ENCODE results near the gene DCAF17.

DCAF17 gene, protein sequence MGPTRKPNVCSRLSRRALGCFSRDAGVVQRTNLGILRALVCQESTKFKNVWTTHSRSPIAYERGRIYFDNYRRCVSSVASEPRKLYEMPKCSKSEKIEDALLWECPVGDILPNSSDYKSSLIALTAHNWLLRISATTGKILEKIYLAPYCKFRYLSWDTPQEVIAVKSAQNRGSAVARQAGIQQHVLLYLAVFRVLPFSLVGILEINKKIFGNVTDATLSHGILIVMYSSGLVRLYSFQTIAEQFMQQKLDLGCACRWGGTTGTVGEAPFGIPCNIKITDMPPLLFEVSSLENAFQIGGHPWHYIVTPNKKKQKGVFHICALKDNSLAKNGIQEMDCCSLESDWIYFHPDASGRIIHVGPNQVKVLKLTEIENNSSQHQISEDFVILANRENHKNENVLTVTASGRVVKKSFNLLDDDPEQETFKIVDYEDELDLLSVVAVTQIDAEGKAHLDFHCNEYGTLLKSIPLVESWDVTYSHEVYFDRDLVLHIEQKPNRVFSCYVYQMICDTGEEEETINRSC

DNA sequence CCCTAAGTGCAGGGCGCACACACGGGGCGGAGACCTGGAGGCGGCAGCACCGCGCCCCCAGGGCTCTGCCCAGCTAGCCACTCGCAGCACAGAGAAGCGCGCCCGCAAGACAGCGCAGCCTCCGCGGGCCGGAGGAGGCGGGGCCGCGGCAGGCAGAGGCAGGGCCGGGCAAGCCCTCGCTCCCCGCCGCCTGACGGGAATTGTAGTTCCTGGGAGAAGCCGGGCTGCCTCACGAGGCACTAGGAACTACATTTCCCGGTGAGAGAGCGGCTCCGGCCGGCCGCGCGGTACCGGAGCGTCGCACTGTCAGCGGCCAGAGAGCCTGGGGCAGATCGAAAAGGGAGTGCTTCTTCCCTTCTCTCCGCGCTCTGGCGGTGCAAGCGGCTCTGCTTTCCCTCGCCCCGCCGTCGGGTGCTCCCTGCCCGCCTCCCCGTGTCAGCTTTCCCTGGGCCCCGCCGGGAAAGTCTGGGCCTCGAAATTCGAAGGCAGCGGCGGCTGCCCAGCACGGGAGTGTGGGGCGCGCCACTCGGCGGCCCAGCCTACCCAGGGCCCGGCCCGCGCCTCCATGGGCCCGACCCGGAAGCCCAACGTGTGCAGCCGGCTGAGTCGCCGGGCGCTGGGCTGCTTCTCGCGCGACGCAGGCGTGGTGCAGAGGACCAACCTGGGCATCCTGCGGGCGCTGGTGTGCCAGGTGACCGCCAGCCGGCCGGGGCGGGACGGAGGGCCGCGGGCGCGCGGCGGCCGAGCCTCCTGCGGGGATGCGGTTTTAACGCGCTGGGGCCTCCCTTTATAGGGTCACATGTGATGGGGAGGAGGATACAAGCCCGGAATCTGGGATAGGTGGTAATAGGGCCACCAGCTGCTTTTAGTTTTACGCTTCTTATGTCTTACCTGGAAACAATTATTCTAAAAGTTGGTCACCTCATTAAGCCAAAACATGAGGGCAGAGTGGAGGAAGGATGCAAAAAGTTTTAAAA, at the start of gene DCAF17:
Gene DCAF17 (plus strand): TSS at position 214 of the 977 bp plus-strand sequence. CDS start 352 bp downstream, at position 566.
- DNase-seq (ENCODE audit: low spot score) = peak; percentile 98

DNA sequence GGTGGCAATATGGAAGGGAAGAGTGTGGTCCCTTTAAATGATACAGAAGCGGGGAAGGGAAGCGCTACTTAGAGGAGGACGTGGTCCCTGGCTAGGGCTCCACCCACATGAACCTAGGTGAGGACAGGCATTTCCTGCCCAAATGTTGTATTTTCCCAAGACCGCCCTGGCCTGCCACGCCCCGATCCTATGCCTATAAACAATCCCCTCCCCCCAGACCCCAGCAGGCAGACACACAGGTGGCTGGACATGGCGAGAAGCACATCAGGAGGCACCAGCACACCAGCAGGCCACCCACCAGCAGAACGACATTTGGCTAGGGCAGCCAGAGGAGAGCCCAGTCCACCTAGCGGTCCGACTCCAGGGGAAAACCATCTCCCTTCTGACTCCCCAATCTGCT, 47.4 kb upstream of the DCAF17 start:
- no peak for DNase-seq (ENCODE audit: low spot score)

DNA sequence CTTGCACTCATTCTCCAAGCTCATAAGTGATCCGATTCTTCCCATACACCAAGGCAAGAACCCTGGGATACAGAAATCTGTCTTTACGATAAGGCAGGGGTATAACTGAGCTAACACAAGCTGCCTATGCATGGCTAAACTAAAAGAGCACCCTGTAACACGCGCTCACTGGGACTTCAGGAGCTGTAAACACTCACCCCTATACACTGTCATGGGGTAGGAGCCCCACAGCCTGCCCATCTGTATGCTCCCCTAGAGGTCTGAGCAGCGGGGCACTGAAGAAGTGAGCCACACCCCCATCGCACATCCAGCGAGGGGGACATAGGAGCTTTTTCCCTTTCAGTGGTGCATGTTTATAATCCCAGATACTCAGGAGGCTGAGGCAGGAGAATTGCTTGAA, 47.0 kb upstream of the DCAF17 start:
- no peak for DNase-seq (ENCODE audit: low spot score)

DNA sequence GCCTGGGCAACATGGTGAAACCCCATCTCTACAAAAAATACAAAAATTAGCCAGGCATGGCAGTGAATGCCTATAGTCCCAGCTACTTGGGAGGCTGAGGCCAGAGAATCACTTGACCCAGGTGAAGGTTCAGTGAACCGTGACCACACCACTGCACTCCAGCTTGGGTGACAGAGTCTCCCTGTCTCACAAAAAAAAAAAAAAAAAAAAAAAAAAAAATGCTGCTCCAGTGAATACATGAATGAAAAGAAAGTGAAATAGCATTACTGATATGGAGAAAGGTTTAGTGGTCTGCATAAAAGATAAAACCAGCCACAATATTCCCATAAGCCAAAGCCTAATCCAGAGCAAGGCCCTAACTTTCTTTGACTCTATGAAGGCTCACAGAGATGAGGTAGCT, 44.7 kb upstream of the DCAF17 start:
- DNase-seq (ENCODE audit: low spot score) = no peak

DNA sequence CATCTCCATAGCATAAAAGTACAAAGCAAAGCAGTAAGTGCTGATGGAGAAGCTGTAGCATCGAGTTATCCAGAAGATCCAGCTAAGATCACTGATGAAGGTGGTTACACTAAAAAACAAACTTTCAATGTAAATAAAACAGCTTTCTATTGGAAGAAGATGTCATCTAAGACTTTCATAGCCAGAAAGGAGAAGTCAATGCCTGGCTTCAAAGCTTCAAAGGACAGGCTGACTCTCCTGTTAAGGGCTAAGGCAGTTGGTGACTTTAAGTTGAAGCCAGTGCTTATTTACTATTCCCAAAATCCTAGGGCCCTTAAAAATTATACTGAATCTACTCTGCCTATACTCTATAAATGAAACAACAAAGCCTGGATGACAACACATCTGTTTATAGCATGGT, 44.2 kb upstream of the DCAF17 start:
- peak; percentile 15 for DNase-seq (ENCODE audit: low spot score)

DNA sequence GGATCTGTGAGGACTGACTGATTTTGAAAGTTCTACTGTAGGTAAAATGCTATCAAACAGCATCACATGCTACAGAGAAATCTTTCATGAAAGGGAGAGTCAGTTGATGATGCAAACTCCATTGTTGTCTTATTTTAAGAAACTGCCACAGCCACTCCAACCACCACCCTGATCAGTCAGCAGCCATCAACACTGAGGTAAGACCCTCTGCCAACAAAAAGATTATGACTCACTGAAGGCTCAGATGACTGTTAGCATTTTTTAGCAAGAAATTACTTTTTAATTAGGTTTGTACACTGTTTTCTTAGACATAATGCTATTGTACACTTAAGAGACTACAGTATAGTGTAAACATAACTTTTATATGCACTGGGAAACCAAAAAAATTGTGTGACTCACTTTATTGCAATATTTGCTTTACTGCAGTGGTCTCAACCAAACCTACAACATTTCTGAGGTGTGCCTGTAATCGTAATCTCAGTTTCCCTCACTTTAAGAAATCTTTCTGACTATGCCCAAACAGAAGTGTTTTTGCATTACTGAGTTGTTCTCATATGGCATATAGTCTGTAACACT, 43.0 kb upstream of the DCAF17 start:
- DNase-seq (ENCODE audit: low spot score) = no peak

DNA sequence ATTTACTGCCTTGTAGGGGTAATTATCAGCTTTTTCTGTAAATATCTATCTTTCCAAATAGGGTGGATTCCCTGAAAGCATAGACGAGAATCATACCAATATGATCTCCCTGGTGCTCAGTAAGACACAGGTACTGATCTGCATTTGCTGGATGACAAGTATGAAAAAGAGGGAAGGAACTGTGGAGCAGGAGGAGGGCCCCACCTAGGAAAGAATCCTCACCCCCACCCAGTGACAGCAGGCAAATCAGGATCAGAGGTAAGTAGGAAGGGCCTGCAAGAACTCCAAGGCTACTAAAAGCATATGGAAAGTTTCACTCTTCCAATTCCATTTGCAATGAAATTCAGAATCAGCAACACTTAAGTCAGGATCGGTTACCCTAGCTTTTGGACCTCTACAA, 42.5 kb upstream of the DCAF17 start:
- no peak for DNase-seq (ENCODE audit: low spot score)

DNA sequence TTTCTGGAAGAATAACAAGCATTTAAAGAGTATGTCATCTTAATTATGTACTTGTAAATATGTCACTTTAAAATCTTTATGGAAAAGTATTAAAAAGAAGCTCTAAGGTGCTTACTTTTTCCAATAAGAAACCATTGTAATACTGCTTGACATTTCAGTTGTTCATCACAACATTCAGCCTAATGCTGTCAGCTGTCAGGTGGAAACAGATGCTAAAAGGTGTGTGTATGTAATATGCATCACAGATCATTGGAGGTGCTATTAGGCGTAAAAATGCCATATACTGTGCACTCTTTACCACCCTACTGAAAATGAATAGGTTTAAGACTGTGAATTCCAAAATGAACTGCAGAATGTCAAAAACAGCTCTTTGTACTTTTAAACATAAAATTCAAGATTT, 40.5 kb upstream of the DCAF17 start:
- no peak for DNase-seq (ENCODE audit: low spot score)

DNA sequence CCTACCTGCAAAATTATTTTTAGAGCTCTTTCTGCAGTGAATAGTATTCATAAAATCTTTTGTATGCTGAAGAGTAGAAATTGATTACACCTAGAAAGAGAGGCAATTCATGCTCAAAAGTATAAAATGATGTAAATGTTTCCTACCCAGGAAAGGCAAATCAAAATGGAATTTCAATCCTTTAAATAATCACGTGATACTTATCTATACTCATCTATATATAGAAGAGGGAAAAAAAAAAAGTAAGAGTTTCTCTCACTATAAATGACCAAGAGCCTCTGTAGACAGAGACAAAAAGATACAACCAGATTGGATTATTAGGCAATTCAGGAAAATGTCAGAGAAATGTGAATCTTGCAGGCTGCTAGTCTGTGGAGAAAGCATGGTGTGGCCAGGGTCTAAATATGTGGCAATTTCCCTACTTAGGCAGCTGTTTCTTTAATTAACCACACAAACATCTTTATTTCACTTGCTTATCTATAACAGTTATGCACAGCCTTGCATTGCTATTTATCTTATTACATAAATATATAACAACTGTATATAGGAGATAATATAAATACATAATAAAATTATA, 39.8 kb upstream of the DCAF17 start:
- no peak for DNase-seq (ENCODE audit: low spot score)

DNA sequence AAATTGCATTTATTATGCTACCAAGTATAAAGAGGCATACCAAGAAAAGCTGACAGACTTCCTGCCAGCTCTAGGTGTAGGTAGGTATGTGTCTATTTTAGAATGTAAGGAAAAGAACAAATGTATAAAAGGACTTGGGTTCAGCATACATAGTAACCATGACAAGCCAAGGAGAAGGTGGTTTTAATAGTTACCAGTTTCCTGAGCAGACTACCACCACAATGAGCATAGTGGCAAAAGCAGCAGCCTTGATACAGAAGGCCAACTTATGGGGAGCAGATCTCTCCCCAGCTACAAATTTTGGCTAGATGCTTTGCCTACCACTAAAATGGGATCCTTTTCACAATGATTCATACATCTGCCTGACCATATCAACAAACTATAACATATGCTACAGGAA, 34.7 kb upstream of the DCAF17 start:
- no peak for DNase-seq (ENCODE audit: low spot score)

DNA sequence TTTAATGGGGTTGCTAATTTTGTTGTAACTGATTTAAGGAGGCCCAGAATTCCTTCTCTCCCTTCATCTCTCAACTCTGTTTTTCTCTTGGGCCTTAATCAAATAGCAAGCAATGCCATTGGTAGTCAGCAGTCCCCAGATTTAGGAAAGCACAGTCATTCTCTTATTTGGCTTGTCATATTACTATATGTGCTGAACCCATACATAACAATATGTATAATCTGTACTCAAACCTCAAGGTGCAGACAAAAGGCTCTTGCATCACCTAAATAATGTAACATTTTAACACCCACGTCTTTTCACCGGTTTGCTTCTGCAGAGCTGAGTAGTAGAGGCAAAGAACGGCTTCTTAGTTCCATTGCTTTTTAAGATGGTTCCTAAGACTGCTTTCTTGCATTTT, 33.6 kb upstream of the DCAF17 start:
- DNase-seq (ENCODE audit: low spot score) = no peak

DNA sequence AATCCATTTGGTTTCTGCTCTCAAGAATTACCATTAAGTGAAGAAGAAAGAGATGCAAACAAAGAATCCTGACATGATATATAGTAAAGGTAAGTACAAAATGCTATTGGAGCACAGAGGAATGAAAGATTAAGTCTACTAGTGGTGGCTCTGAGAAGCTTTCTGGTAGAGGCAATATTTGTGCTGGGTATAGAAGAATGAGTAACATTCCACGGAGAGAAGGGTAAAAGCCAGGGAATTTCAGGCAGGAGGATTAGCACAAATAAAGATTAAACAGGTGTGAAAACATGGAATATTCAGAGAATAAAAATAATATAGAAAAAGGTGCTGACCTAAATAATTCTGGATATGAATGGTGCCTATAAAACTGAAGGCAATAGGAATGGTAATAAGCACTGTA, 32.1 kb upstream of the DCAF17 start:
- no peak for DNase-seq (ENCODE audit: low spot score)

DNA sequence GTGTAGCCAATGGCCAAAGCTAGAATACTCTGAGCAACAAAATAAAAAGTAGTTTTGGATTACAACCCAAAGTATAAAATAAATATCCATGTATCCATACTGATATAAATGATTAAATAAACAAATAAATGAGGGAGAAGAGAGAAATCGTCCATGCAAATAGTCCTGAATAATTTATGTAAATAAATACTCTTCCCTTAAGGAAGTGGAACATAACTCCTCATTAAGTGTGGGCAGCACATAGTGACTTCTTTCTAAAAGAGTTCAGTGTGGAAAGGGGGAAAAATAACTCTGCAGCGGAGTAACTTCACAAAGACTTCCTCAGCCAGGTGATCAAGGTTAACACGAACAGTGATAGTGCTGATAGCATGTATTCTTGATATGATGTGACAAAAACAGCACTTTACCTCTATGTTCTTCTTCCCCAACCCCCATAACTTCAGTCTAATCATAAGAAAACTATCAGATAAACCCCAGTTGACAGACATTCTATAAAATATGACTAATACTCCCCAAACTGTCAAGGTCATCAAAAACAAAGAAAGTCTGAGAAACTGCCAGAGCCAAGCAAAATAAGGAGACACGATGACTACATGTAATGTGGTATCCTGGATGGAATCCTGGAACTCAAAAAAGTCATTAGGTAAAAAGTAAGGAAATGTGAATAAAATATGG, 31.0 kb upstream of the DCAF17 start:
- no peak for DNase-seq (ENCODE audit: low spot score)

DNA sequence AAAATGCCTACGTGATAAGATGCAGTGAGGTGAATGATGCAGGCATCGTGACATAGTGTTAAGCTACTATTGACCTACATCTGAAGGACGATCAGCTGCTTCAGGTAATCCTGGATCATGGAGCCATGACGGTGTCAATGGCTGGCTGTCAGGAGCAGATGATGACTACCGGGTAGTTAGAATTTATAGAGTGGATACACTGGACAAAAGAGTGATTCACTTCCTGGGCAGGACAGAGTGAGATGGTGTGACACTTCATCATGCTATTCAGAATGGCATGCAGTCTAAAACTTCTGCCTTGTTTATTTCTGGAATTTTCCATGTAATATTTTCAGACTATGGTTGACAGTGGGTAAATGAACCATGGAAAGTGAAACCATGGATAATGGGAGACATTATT, 29.8 kb upstream of the DCAF17 start:
- no peak for DNase-seq (ENCODE audit: low spot score)

DNA sequence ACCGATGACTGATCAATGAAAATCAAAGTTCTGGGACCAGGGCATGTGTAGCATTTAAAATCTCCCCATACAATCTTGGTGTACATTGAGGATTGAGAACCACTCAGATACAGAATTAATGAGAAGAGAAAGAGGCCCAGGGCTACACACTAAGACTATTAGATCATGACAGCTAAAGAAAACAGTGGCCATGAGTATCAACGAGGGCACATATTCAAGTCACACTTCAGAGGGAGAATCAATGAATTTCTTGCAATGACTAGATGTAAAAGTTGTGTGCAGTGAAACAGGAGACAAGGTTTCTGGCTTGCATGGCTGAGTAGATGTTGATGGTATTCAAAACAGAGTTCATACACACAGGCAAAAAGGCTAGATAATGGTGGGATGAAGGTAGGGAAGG, 29.3 kb upstream of the DCAF17 start:
- no peak for DNase-seq (ENCODE audit: low spot score)

DNA sequence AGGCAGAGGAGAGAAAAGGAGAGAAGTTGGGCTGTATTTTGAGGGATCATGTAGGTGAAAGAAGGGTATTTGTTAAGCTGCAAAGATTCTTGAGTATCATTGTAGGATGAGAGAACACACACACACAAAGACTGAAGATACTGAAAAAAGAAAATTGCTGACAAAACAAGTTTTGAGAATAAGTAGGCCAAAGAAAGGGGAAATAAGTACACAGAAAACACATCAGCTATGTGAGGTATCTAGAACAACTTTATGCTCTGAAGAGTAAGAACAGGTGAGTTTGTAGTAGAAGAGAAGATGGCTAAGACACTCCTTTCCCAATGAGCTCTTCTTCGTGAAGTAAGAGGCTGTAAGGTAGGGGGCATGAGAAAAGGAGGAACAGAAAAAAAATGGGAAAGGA, 28.5 kb upstream of the DCAF17 start:
- no peak for DNase-seq (ENCODE audit: low spot score)

DNA sequence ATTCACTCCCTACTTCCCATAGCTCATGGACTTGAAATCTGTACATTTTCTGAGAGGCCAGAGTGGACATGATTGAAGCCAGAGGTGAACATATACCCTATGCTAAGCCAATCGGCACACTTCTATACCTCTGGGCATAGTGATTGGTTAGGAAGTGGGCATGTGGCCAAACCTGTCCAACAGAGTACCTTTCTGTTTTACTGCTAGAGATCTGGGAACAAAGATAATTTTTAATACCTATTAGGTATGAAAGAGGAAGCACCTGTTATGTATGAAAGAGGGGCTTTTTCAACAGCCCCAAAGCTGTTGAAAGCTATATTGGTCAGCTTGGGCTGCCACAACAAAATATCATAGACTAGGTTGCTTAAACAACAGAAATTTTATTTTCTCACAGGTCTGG, 28.0 kb upstream of the DCAF17 start:
- DNase-seq (ENCODE audit: low spot score) = no peak

DNA sequence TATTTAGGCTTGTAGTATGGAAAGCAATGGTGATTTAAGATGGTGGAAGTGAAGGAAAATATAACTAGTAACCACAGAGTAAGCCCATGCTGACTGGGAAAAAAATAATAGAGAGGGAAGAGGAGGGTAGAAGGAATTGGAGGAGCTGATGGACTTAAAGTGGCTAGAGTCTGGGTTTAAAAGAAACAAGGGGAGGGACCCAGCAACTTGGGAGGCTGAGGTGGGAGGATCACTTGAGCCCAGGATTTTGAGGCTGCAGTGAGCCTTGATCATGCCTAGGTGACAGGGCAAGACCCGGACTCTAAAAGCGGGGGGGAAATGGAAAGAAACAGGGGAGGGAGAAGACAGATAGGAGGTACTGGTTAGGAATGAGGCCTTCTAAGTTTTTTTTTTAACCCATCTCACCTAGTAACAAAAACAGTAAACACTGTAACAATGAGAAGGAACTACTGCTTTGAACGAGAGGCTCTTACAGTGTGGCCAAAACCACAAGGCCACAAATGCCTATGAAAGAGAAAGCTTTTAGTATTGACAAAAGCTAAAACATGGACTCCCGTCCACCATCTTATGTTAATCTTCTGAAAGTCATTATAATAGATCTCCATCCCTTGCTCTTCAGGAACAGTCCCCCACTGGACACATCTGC, 26.9 kb upstream of the DCAF17 start:
- DNase-seq (ENCODE audit: low spot score) = no peak

DNA sequence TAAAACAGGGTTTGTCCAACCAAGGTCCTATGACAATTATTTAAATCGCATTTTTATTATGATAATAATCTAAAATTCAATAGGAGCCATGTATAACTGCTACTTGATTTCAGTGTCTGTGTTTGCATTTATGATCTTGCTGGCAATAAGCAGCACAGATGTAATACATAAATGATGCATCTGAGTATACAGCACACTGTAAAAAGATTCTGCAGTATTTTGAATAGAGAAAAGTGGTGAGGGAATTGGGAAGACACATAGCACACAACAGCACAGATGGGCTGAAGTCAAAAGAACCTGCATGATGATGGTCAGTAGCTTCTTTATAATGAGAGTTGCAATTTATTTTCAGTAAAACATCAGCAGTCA, 26.4 kb upstream of the DCAF17 start:
- no peak for DNase-seq (ENCODE audit: low spot score)

DNA sequence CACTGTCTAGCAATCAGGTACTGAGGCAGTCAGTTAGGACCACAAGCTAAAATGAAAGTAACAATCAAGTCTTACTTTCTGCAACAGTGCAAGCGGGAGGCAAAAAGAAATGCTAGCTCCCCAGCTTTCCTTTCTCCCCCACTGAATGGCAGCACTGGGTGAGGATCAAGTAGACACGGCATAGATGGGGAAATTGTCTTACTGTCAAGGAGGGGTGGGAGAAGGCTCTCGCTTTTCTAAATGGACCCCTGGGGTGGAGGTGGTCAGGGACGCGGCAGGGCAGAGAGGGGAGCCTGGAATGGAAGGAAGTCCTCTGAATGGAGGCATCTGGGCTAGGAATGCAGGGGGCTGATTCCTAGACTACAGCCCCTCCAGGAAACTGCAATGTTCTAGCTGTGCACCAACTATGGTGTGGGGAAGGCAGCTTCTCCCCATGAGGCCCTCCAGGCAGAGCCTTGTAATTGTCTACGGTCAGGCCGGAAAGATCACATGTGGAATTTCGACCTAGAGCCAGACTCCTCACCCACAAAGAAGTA, 24.5 kb upstream of the DCAF17 start:
- no peak for DNase-seq (ENCODE audit: low spot score)

DNA sequence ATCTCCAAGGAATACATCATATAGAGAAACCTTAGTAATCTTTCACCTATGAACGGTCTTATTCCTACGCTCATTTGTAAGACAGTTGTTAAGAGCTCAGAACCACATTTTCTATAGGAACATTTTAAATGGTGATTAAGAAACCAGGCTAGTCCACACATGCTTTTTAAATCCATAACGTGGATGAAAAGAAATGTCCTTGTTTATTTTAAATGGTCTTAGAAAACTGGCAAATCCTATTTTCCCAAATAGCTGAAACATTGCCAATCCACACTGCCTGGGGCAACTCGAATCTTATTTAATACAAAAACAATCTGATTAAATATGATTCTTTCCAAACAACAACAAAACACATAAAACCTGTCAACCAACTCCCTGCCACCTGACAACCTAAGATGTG, 23.9 kb upstream of the DCAF17 start:
- no peak for DNase-seq (ENCODE audit: low spot score)
